HG02973 (cell line): ENCODE results near the gene CDK17.

Experiments
- ATAC-seq: cut with Tn5 transposase; IDR thresholded peaks from one replicate; pipeline ENCODE4 v1.9.1; 2021; ENCODE audit warnings: moderate library complexity; ENCODE audit not compliant: unreplicated experiment

Gene CDK17

GRCh38 chr12:96241846-96242256 is 158.4 kb downstream of the CDK17 start:
- no peak for ATAC-seq

- ATAC-seq: no peak
Measured at GRCh38 chr12:96241431-96241830, 158.8 kb downstream of the CDK17 start.

- ATAC-seq: no peak
Measured at GRCh38 chr12:96240656-96241055, 159.6 kb downstream of the CDK17 start.

GRCh38 chr12:96239711-96240635 is 160.3 kb downstream of the CDK17 start:
- no peak for ATAC-seq

GRCh38 chr12:96238336-96239047 is 161.7 kb downstream of the CDK17 start:
- ATAC-seq: no peak

- no peak for ATAC-seq
Measured at GRCh38 chr12:96237465-96238077, 162.7 kb downstream of the CDK17 start.

- no peak for ATAC-seq
Measured at GRCh38 chr12:96237035-96237434, 163.2 kb downstream of the CDK17 start.

- no peak for ATAC-seq
Measured at GRCh38 chr12:96236221-96236822, 163.9 kb downstream of the CDK17 start.

GRCh38 chr12:96235484-96235826 is 164.8 kb downstream of the CDK17 start:
- no peak for ATAC-seq

- no peak for ATAC-seq
Measured at GRCh38 chr12:96234591-96235483, 165.4 kb downstream of the CDK17 start.

GRCh38 chr12:96233939-96234461 is 166.2 kb downstream of the CDK17 start:
- no peak for ATAC-seq

- ATAC-seq: no peak
Measured at GRCh38 chr12:96233168-96233567, 167.1 kb downstream of the CDK17 start.

GRCh38 chr12:96230646-96231045 is 169.6 kb downstream of the CDK17 start:
- no peak for ATAC-seq

- no peak for ATAC-seq
Measured at GRCh38 chr12:96228566-96229248, 171.5 kb downstream of the CDK17 start.
